PC-3 (cell line): ENCODE data around the gene MAN2A2. TPM values are rescaled to one million over a fixed set of nuclear protein-coding genes. Genes with fewer than 3 reads are reported as not detected.

ENCODE experiments used
- ATAC-seq: fragments of 200-7000 bp; cut with Tn5 transposase; 2 replicates; pipeline ENCODE4 v1.9.1; 2020; ENCODE audit warnings: mild to moderate bottlenecking, moderate library complexity
- BruUV-seq: library from RNA; stranded (reverse); fragments of 400-500 nt; replicated peaks from 2 replicates; lab custom pipeline; 2021; lab: Mats Ljungman, UMichigan
- CTCF ChIA-PET: fragments of 300-600 bp; sonication (Branson Sonifier 250); formaldehyde crosslinking; loops from one replicate; lab custom pipeline; 2022; ENCODE audit warnings: antibody characterized with exemption; lab: Charles Lee
- POLR2A ChIA-PET: fragments of 300-600 bp; sonication (Branson Sonifier 250); formaldehyde crosslinking; loops from one replicate; lab custom pipeline; 2022; ENCODE audit warnings: antibody characterized with exemption; ENCODE audit not compliant: unreplicated experiment; lab: Charles Lee
- DNase-seq: peaks from one replicate; pipeline ENCODE4 v3.0.0-alpha.2; 2015
- H2AFZ ChIP-seq: fragments of 300-600 bp; sonication (generic); 2 replicates; pipeline ENCODE4 v1.6.0; 2016; ENCODE audit warnings: antibody characterized with exemption, low read length
- H3F3A ChIP-seq: fragments of 300-600 bp; sonication (generic); one replicate; pipeline ENCODE4 v1.6.0; 2017; ENCODE audit warnings: antibody characterized with exemption, low read length, control low read depth, mild to moderate bottlenecking; ENCODE audit not compliant: unreplicated experiment
- H3K27ac ChIP-seq: fragments of 300-600 bp; sonication (generic); 2 replicates; pipeline ENCODE4 v1.5.1; 2016; ENCODE audit warnings: mild to moderate bottlenecking, low read length
- H3K27me3 ChIP-seq: fragments of 300-600 bp; sonication (generic); 2 replicates; pipeline ENCODE4 v1.6.1; 2016; ENCODE audit warnings: low read length, mixed read lengths
- H3K36me3 ChIP-seq: fragments of 300-600 bp; sonication (generic); 2 replicates; pipeline ENCODE4 v1.6.1; 2016; ENCODE audit warnings: low read depth, mixed run types, low read length, mixed read lengths
- H3K4me1 ChIP-seq: fragments of 300-600 bp; sonication (generic); 2 replicates; pipeline ENCODE4 v1.5.1; 2016; ENCODE audit warnings: low read length; ENCODE audit not compliant: insufficient read depth
- H3K4me2 ChIP-seq: fragments of 300-600 bp; sonication (generic); 2 replicates; pipeline ENCODE4 v1.6.0; 2016; ENCODE audit warnings: low read length
- H3K4me3 ChIP-seq: fragments of 300-600 bp; sonication (generic); 2 replicates; pipeline ENCODE4 v1.5.1; 2016; ENCODE audit warnings: mild to moderate bottlenecking, low read length, mixed read lengths
- H3K79me2 ChIP-seq: fragments of 300-600 bp; sonication (generic); 2 replicates; pipeline ENCODE4 v1.6.1; 2017; ENCODE audit warnings: low read length, mixed read lengths
- H3K9ac ChIP-seq: fragments of 300-600 bp; sonication (generic); 2 replicates; pipeline ENCODE4 v1.6.0; 2016; ENCODE audit warnings: mild to moderate bottlenecking, low read length
- H3K9me2 ChIP-seq: fragments of 300-600 bp; sonication (generic); replicated peaks from 2 replicates; pipeline ENCODE4 v1.6.1; 2016; ENCODE audit warnings: mixed run types, low read length, mixed read lengths
- H3K9me3 ChIP-seq: fragments of 300-600 bp; sonication (generic); 2 replicates; pipeline ENCODE4 v1.6.1; 2016; ENCODE audit warnings: low read length, mixed read lengths
- H4K20me1 ChIP-seq: fragments of 300-600 bp; sonication (generic); 2 replicates; pipeline ENCODE4 v1.6.1; 2016; ENCODE audit warnings: low read length, mixed read lengths
- EZH2 ChIP-seq: fragments of 300-600 bp; sonication (generic); IDR thresholded peaks from one replicate; pipeline ENCODE4 v1.6.1; 2017; ENCODE audit warnings: antibody characterized with exemption, mild to moderate bottlenecking, low read length; ENCODE audit not compliant: unreplicated experiment
- EZH2phosphoT487 ChIP-seq: fragments of 300-600 bp; sonication (generic); IDR thresholded peaks from 2 replicates; pipeline ENCODE4 v1.6.1; 2018; ENCODE audit warnings: mild to moderate bottlenecking, antibody characterized with exemption, low read length, borderline replicate concordance
- intact Hi-C: fragments of 100-400 bp; cut with micrococcal nuclease; formaldehyde crosslinking; loops from 2 replicates; pipeline ENCODE4 v1.9.0; 2023
- total RNA-seq: library from RNA; depleted of rRNA; stranded (reverse); fragments of >200 nt; gene quantifications from 2 replicates; pipeline ENCODE4 v1.2.3, GENCODE V29; 2014
- TF ChIP-seq, protein P1 (sequence below): fragments of 300-600 bp; sonication (generic); conservative IDR thresholded peaks from 2 replicates; pipeline ENCODE4 v1.5.1; 2017; ENCODE audit warnings: antibody characterized with exemption, low read depth, mild to moderate bottlenecking, low read length

MAN2A2 gene
- total RNA-seq, 1 experiment from 2014 or later = 19.8 TPM

DNA sequence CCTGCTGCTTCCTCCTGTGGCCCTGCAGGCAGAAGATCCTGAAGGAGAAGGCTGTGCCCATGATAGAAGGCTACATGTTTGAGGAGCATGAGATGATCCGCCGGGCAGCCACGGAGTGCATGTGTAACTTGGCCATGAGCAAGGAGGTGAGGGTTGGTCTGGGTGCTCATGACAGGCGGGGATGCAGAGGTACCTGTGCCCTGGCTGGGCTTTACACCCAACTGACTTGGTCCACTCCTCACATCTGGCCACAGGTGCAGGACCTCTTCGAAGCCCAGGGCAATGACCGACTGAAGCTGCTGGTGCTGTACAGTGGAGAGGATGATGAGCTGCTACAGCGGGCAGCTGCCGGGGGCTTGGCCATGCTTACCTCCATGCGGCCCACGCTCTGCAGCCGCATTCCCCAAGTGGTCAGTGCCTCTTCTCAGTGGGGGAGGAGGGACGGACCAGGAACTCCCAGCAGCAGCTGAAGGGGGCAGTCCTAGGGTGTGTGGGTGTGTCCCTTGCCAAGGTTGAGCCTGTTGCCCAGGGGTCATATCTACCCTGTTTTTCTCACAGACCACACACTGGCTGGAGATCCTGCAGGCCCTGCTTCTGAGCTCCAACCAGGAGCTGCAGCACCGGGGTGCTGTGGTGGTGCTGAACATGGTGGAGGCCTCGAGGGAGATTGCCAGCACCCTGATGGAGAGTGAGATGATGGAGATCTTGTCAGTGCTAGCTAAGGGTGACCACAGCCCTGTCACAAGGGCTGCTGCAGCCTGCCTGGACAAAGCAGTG is 50.0 kb downstream of the MAN2A2 start:
- Histone ChIP-seq H3K36me3 (peaks cover 20% of the 10 kb centered on the region), H4K20me1 (no peaks in the 10 kb centered on the region), H3K4me3 (no peak overlapping the region), H3K79me2 (peaks cover 9% of the 10 kb centered on the region), H3K9ac (no peak overlapping the region), H2AFZ (no peak overlapping the region), H3K9me2 (no peaks in the 10 kb centered on the region), H3F3A (no peaks in the 10 kb centered on the region), H3K27me3 (no peaks in the 10 kb centered on the region), H3K4me1 (peaks cover 31% of the 10 kb centered on the region), H3K9me3 (no peaks in the 10 kb centered on the region), H3K27ac (no peak overlapping the region), H3K4me2 (no peak overlapping the region)
- intact Hi-C loops = no loop called here
- ChIA-PET POLR2A (no interaction called here), CTCF (no interaction called here)
- BruUV-seq = no TSS peak
- ATAC-seq (no peak), DNase-seq (no peak)
- TF ChIP-seq EZH2phosphoT487 (no peak), EZH2 (no peak)
- TF ChIP-seq, protein P1, sequence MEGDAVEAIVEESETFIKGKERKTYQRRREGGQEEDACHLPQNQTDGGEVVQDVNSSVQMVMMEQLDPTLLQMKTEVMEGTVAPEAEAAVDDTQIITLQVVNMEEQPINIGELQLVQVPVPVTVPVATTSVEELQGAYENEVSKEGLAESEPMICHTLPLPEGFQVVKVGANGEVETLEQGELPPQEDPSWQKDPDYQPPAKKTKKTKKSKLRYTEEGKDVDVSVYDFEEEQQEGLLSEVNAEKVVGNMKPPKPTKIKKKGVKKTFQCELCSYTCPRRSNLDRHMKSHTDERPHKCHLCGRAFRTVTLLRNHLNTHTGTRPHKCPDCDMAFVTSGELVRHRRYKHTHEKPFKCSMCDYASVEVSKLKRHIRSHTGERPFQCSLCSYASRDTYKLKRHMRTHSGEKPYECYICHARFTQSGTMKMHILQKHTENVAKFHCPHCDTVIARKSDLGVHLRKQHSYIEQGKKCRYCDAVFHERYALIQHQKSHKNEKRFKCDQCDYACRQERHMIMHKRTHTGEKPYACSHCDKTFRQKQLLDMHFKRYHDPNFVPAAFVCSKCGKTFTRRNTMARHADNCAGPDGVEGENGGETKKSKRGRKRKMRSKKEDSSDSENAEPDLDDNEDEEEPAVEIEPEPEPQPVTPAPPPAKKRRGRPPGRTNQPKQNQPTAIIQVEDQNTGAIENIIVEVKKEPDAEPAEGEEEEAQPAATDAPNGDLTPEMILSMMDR = no peak

DNA sequence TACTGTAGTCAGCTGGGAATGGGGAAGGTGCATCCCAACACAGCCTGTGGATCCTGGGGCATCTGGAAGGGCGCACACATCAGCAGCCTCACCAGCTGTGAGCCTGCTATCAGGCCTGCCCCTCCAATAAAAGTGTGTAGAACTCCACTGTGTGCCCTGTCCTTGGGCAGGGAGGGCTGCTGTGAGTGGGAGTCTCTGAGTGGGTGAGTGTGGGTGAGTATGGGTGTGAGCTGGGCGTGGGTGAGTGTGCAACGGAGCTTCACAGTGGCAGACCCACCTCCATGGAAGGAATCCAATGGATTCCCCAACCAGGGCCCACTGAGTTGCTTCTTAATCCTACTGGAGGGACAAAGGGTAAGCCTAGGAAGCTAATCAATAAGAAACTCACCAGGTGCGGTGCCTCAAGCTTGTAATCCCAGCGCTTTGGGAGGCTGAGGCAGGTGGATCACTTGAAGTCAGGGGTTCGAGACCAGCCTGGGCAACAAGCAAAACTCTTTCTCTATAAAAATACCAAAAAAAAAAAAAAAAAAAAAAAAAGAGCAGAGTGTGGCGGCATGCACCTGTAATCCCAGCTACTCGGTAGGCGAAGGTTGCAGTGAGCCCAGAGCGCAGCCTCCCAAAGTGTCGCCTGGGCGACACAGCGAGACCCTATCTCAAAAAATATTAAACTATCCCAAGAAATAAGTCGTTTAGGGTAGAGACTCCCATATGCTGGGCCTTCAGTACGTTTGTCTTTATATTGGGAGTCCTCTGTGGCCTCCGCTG is 51.0 kb downstream of the MAN2A2 start:
- 0 out of 2 replicates have a peak overlapping the region, but pooled peaks have one; percentile 91 for H2AFZ ChIP-seq
- ChIA-PET CTCF (no interaction called here), POLR2A (no interaction called here)
- intact Hi-C loops = no loop called here
- no peak overlapping the region for H3K4me3 ChIP-seq
- no peak overlapping the region for H3K27ac ChIP-seq
- ATAC-seq (no peak), DNase-seq (no peak)
- no peaks in the 10 kb centered on the region for H3K27me3 ChIP-seq
- peaks cover 10% of the 10 kb centered on the region for H3K79me2 ChIP-seq
- H3K9me3 ChIP-seq = no peaks in the 10 kb centered on the region
- no peak overlapping the region for H3K9ac ChIP-seq
- no peaks in the 10 kb centered on the region for H4K20me1 ChIP-seq
- H3K4me1 ChIP-seq = peaks cover 29% of the 10 kb centered on the region
- H3K4me2 ChIP-seq = no peak overlapping the region
- no TSS peak for BruUV-seq
- TF ChIP-seq, protein P1 = no peak
- TF ChIP-seq EZH2phosphoT487 (no peak), EZH2 (no peak)
- H3F3A ChIP-seq = no peaks in the 10 kb centered on the region
- no peaks in the 10 kb centered on the region for H3K9me2 ChIP-seq
- H3K36me3 ChIP-seq = peaks cover 16% of the 10 kb centered on the region
